HCT116 (cell line): ENCODE results near the gene UBAP1L. TPM values are rescaled to one million over a fixed set of nuclear protein-coding genes. Genes with fewer than 3 reads are reported as not detected.

ENCODE experiments used
- ATAC-seq: fragments of 200-7000 bp; cut with Tn5 transposase; 2 replicates; pipeline ENCODE4 v1.9.1; 2020; ENCODE audit warnings: mild to moderate bottlenecking, moderate library complexity
- BruUV-seq: library from RNA; stranded (reverse); fragments of 400-500 nt; replicated peaks from 2 replicates; lab custom pipeline; 2021; lab: Mats Ljungman, UMichigan
- CTCF ChIA-PET: fragments of 300-600 bp; sonication (Branson Sonifier 250); formaldehyde crosslinking; loops from one replicate; lab custom pipeline; 2021; ENCODE audit warnings: antibody characterized with exemption; lab: Charles Lee
- POLR2A ChIA-PET: fragments of 300-600, 350-600 bp; sonication (Branson Sonifier 250); formaldehyde crosslinking; loops from one replicate; lab custom pipeline; 2021; ENCODE audit warnings: antibody characterized with exemption; lab: Charles Lee
- RAD21 ChIA-PET, 2 experiments: fragments of 300-600 bp; sonication (Branson Sonifier 250); formaldehyde crosslinking; loops; one replicate each; lab custom pipeline; 2023; ENCODE audit warnings: low total read pairs in 2 of 2; ENCODE audit not compliant: uncharacterized antibody in 2 of 2, unreplicated experiment in 2 of 2, low non-redundant PET in 1 of 2; lab: Charles Lee
- DNase-seq: peaks from one replicate; pipeline ENCODE4 v3.0.0-alpha.2; 2010; ENCODE audit warnings: low read depth, low spot score
- H2AFZ ChIP-seq: fragments of 200-600 bp; shearing (Covaris generic), sonication (generic); 2 replicates; pipeline ENCODE4 v1.6.1; 2017; ENCODE audit warnings: low read depth, mixed run types, mixed read lengths, antibody characterized with exemption, low read length; ENCODE audit not compliant: poor library complexity, severe bottlenecking
- H3K27ac ChIP-seq: 2 replicates; pipeline ENCODE4 v1.5.1; 2012; ENCODE audit warnings: low read depth, low read length
- H3K27me3 ChIP-seq: fragments of 200-600 bp; sonication (generic); 2 replicates; pipeline ENCODE4 v1.6.1; 2016; ENCODE audit warnings: mixed run types, low read length, mixed read lengths; ENCODE audit not compliant: insufficient read depth
- H3K36me3 ChIP-seq, 2 experiments: fragments of 200-500 bp in 1 of 2; fragments of 200-600 bp in 1 of 2; sonication (Bioruptor generic) in 1 of 2; sonication (generic) in 1 of 2; 2 replicates each; pipeline versions ENCODE4 v1.5.1 to v1.6.1; 2014 to 2016; ENCODE audit warnings: low read length in 2 of 2, inconsistent platforms in 1 of 2, mixed read lengths in 1 of 2, mixed run types in 1 of 2; ENCODE audit not compliant: insufficient read depth in 2 of 2, control insufficient read depth in 1 of 2
- H3K4me1 ChIP-seq, 2 experiments: fragments of 200-600 bp in 1 of 2; sonication (generic) in 1 of 2; 2 replicates each; pipeline versions ENCODE4 v1.5.1 to v1.6.1; 2012 to 2017; ENCODE audit warnings: low read length in 2 of 2, inconsistent platforms in 1 of 2, mild to moderate bottlenecking in 1 of 2, mixed read lengths in 1 of 2, mixed run types in 1 of 2, moderate library complexity in 1 of 2; ENCODE audit not compliant: insufficient read depth in 2 of 2, control insufficient read depth in 1 of 2
- H3K4me2 ChIP-seq: fragments of 200-600 bp; sonication (generic); 2 replicates; pipeline ENCODE4 v1.6.1; 2017; ENCODE audit warnings: mixed run types, low read length, mixed read lengths
- H3K4me3 ChIP-seq, 2 experiments: fragments of 200-600 bp in 1 of 2; sonication (generic) in 1 of 2; replicated peaks in 1 of 2; 2 replicates each; pipeline ENCODE4 v1.5.1; 2011 to 2016; ENCODE audit warnings: low read length in 2 of 2, control low read depth in 1 of 2, low read depth in 1 of 2, mild to moderate bottlenecking in 1 of 2, mixed read lengths in 1 of 2, mixed run types in 1 of 2
- H3K79me2 ChIP-seq: fragments of 200-600 bp; sonication (generic); 2 replicates; pipeline ENCODE4 v1.6.1; 2017; ENCODE audit warnings: mild to moderate bottlenecking, mixed run types, low read length, moderate library complexity, mixed read lengths; ENCODE audit not compliant: insufficient read depth
- H3K9ac ChIP-seq: fragments of 200-600 bp; sonication (generic); 2 replicates; pipeline ENCODE4 v1.6.1; 2016; ENCODE audit warnings: low read length, mixed read lengths
- H3K9me2 ChIP-seq: fragments of 200-600 bp; sonication (generic), shearing (Covaris generic); 2 replicates; pipeline ENCODE4 v1.6.1; 2017; ENCODE audit warnings: mixed run types, mild to moderate bottlenecking, moderate library complexity; ENCODE audit not compliant: insufficient read depth
- H3K9me3 ChIP-seq, 2 experiments: fragments of 200-500 bp in 1 of 2; fragments of 200-600 bp in 1 of 2; sonication (Bioruptor generic) in 1 of 2; sonication (generic) in 1 of 2; 2 replicates each; pipeline ENCODE4 v1.6.1; 2014 to 2017; ENCODE audit warnings: low read length in 2 of 2, mixed read lengths in 2 of 2, inconsistent platforms in 1 of 2, low read depth in 1 of 2, mild to moderate bottlenecking in 1 of 2, mixed run types in 1 of 2, moderate library complexity in 1 of 2; ENCODE audit not compliant: control insufficient read depth in 1 of 2, insufficient read depth in 1 of 2
- H4K20me1 ChIP-seq: fragments of 200-600 bp; sonication (generic), shearing (Covaris generic); 2 replicates; pipeline ENCODE4 v1.6.1; 2017; ENCODE audit warnings: mixed run types, mild to moderate bottlenecking, moderate library complexity; ENCODE audit not compliant: insufficient read depth
- CBX3 ChIP-seq: IDR thresholded peaks from 2 replicates; pipeline ENCODE4 v1.6.1; 2012; ENCODE audit warnings: low read depth
- CTCF ChIP-seq, 3 experiments: fragments of 200-600 bp in 1 of 3; sonication (generic) in 1 of 3; IDR thresholded peaks in 2 of 3; conservative IDR thresholded peaks in 1 of 3; 2 replicates each; pipeline ENCODE4 v1.5.1; 2012 to 2017; ENCODE audit warnings: low read depth in 2 of 3, low read length in 2 of 3, antibody characterized with exemption in 1 of 3, borderline replicate concordance in 1 of 3, control low read depth in 1 of 3, mild to moderate bottlenecking in 1 of 3, mixed read lengths in 1 of 3, mixed run types in 1 of 3, moderate library complexity in 1 of 3; ENCODE audit not compliant: insufficient read depth in 1 of 3
- ELF1 ChIP-seq: IDR thresholded peaks from 2 replicates; pipeline ENCODE4 v1.6.1; 2012; ENCODE audit warnings: low read depth, borderline replicate concordance
- EZH2 ChIP-seq: fragments of 200-600 bp; sonication (generic); IDR thresholded peaks from 2 replicates; pipeline ENCODE4 v1.6.1; 2017; ENCODE audit warnings: antibody characterized with exemption, mixed run types
- EZH2phosphoT487 ChIP-seq: fragments of 200-600 bp; IDR thresholded peaks from 2 replicates; pipeline ENCODE4 v1.6.1; 2018; ENCODE audit warnings: antibody characterized with exemption, borderline replicate concordance
- FOSL1 ChIP-seq: IDR thresholded peaks from 2 replicates; pipeline ENCODE4 v1.6.1; 2012; ENCODE audit warnings: low read depth
- JUND ChIP-seq: IDR thresholded peaks from 2 replicates; pipeline ENCODE4 v1.6.1; 2012
- POLR2A ChIP-seq: IDR thresholded peaks from 2 replicates; pipeline ENCODE4 v1.7.0; 2011; ENCODE audit warnings: borderline replicate concordance; ENCODE audit not compliant: insufficient read depth, insufficient read length; ENCODE audit errors: extremely low read depth
- POLR2AphosphoS5 ChIP-seq: IDR thresholded peaks from 2 replicates; pipeline ENCODE4 v1.6.1; 2011; ENCODE audit warnings: mild to moderate bottlenecking, low read depth, low read length, moderate library complexity
- REST ChIP-seq: IDR thresholded peaks from 2 replicates; pipeline ENCODE4 v1.6.1; 2012; ENCODE audit warnings: low read depth
- SIN3A ChIP-seq: IDR thresholded peaks from 2 replicates; pipeline ENCODE4 v1.6.1; 2012; ENCODE audit warnings: low read depth
- SP1 ChIP-seq: IDR thresholded peaks from 2 replicates; pipeline ENCODE4 v1.6.1; 2012; ENCODE audit warnings: low read depth
- SRF ChIP-seq: IDR thresholded peaks from 2 replicates; pipeline ENCODE4 v1.6.1; 2012; ENCODE audit warnings: low read depth
- TCF7L2 ChIP-seq: IDR thresholded peaks from 2 replicates; pipeline ENCODE4 v1.7.0; 2011; ENCODE audit warnings: borderline replicate concordance, inconsistent platforms; ENCODE audit not compliant: insufficient read depth, insufficient read length; ENCODE audit errors: extremely low read depth
- YY1 ChIP-seq: IDR thresholded peaks from 2 replicates; pipeline ENCODE4 v1.6.1; 2011; ENCODE audit warnings: low read length, low read depth, moderate library complexity, mild to moderate bottlenecking; ENCODE audit not compliant: insufficient replicate concordance; ENCODE audit errors: extremely low read depth
- ZNF274 ChIP-seq: fragments of 200-500 bp; sonication (Bioruptor generic); IDR thresholded peaks from 2 replicates; pipeline ENCODE4 v1.6.1; 2014; ENCODE audit warnings: mild to moderate bottlenecking, low read depth, low read length, inconsistent platforms
- intact Hi-C: fragments of 100-400 bp; cut with micrococcal nuclease; formaldehyde crosslinking; loops from 2 replicates; pipeline ENCODE4 v1.10.0; 2022
- total RNA-seq: library from RNA; stranded (reverse); gene quantifications from one replicate; pipeline ENCODE4 v1.2.1, GENCODE V29; 2021; ENCODE audit not compliant: unreplicated experiment
- TF ChIP-seq, protein P1 (sequence below): IDR thresholded peaks from 2 replicates; pipeline ENCODE4 v1.6.1; 2012

The UBAP1L gene
- total RNA-seq, 1 experiment from 2014 or later: 4.0 TPM

GRCh38 chr15:65163041-65163440, 48.0 kb upstream of the UBAP1L start:
- Histone ChIP-seq H3K27ac (no peak overlapping the region), H4K20me1 (no peaks in the 10 kb centered on the region), H3K9me3 (no peaks in the 10 kb centered on the region), H3K9ac (no peak overlapping the region), H3K4me2 (no peak overlapping the region), H3K27me3 (no peaks in the 10 kb centered on the region), H3K9me2 (no peaks in the 10 kb centered on the region), H3K4me1 (no peaks in the 10 kb centered on the region), H3K36me3 (peaks cover 11 to 23% of the 10 kb centered on the region in 2 experiments; a peak in 3 of 4 replicates), H3K79me2 (peaks cover 14% of the 10 kb centered on the region; the same call in 1 of the 2 replicates), H2AFZ (no peak overlapping the region), H3K4me3 (no peak overlapping the region)
- ChIA-PET RAD21 (no interaction called here), CTCF (no interaction called here), POLR2A (no interaction called here)
- BruUV-seq: no TSS peak
- DNase-seq: no peak
- TF ChIP-seq TCF7L2 (no peak), POLR2A (no peak)
- ATAC-seq: no peak
- intact Hi-C loops: no loop called here

DNA sequence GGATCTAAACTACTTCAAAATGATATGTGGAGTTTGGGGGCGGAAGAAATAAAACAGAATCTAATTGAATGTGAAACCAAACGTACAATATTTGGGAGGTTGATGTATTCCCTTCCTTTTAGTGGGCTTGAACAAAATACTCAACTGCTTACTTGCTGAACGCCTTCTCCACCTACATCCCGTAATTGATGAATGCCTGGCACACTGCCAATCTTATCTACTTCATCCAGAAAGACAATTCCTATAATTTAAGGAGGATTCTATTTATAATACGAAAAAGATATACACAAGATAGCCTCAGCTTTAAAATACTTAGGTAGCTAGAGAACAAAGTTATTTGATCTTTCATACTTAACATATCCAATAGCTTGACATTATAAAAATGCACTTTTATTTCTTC, 41.7 kb upstream of the UBAP1L start:
- H3K9me3 ChIP-seq: no peaks in the 10 kb centered on the region
- no peaks in the 10 kb centered on the region for H3K4me1 ChIP-seq
- no peaks in the 10 kb centered on the region for H3K9me2 ChIP-seq
- H3K9ac ChIP-seq: no peak overlapping the region
- no peaks in the 10 kb centered on the region for H4K20me1 ChIP-seq
- CTCF ChIA-PET: no interaction called here
- no peak overlapping the region for H3K4me3 ChIP-seq
- DNase-seq: no peak
- no peaks in the 10 kb centered on the region for H3K27me3 ChIP-seq
- BruUV-seq: no TSS peak
- RAD21 ChIA-PET: no interaction called here
- no peak overlapping the region for H3K4me2 ChIP-seq
- peaks cover 37 to 42% of the 10 kb centered on the region in 2 experiments for H3K36me3 ChIP-seq
- H3K27ac ChIP-seq: no peak overlapping the region
- H2AFZ ChIP-seq: no peak overlapping the region
- no peak for ATAC-seq
- POLR2A ChIA-PET: no interaction called here
- intact Hi-C loops: no loop called here
- no peaks in the 10 kb centered on the region for H3K79me2 ChIP-seq
- TF ChIP-seq CBX3: no peak
- no peak for TF ChIP-seq POLR2AphosphoS5
- no peak for TF ChIP-seq SIN3A
- no peak for TF ChIP-seq POLR2A
- TF ChIP-seq ELF1: no peak
- TF ChIP-seq YY1: no peak
- no peak for TF ChIP-seq SRF
- TF ChIP-seq EZH2: no peak
- no peak for TF ChIP-seq ZNF274
- no peak for TF ChIP-seq JUND
- no peak for TF ChIP-seq EZH2phosphoT487
- no peak for TF ChIP-seq REST
- no peak for TF ChIP-seq CTCF (IDR thresholded peaks at IDR 0.05 in 2 of 3, conservative IDR thresholded peaks at IDR 0.05 in 1 of 3; ENCODE audit: borderline replicate concordance in 1 of 3, insufficient read depth in 1 of 3, low read depth in 2 of 3, low read length in 2 of 3)
- no peak for TF ChIP-seq SP1
- no peak for TF ChIP-seq FOSL1
- TF ChIP-seq, protein P1, sequence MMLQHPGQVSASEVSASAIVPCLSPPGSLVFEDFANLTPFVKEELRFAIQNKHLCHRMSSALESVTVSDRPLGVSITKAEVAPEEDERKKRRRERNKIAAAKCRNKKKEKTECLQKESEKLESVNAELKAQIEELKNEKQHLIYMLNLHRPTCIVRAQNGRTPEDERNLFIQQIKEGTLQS: no peak
